Osteoblast (primary cell): ENCODE measurements around the gene BCAS3. TPM values are rescaled to one million over a fixed set of nuclear protein-coding genes. Genes with fewer than 3 reads are reported as not detected.

Experiments
- DNase-seq: peaks from one replicate; pipeline ENCODE4 v3.0.0; 2011; ENCODE audit warnings: low spot score, mixed read lengths; ENCODE audit not compliant: insufficient read length; ENCODE audit errors: missing footprints
- H2AFZ ChIP-seq: 2 replicates; pipeline ENCODE4 v1.6.0; 2011; ENCODE audit warnings: mild to moderate bottlenecking, low read length
- H3K27ac ChIP-seq: 2 replicates; pipeline ENCODE4 v1.5.1; 2011; ENCODE audit warnings: mild to moderate bottlenecking, low read depth, low read length, moderate library complexity
- H3K27me3 ChIP-seq: 2 replicates; pipeline ENCODE4 v1.6.0; 2012; ENCODE audit warnings: mild to moderate bottlenecking, control low read depth, inconsistent platforms, low read length, moderate library complexity; ENCODE audit not compliant: insufficient read depth
- H3K36me3 ChIP-seq: 2 replicates; pipeline ENCODE4 v1.5.1; 2011; ENCODE audit warnings: mild to moderate bottlenecking, low read length, control low read depth, moderate library complexity; ENCODE audit not compliant: insufficient read depth
- H3K4me1 ChIP-seq: 2 replicates; pipeline ENCODE4 v1.5.1; 2011; ENCODE audit warnings: mild to moderate bottlenecking, low read length, control low read depth, moderate library complexity; ENCODE audit not compliant: insufficient read depth
- H3K4me2 ChIP-seq: 2 replicates; pipeline ENCODE4 v1.6.0; 2011; ENCODE audit warnings: mild to moderate bottlenecking, low read length; ENCODE audit not compliant: insufficient read depth
- H3K4me3 ChIP-seq: fragments of 200-600 bp; sonication (generic); 3 replicates; pipeline ENCODE4 v1.5.1; 2012; ENCODE audit warnings: mild to moderate bottlenecking, low read length, inconsistent platforms; ENCODE audit not compliant: insufficient read depth
- H3K79me2 ChIP-seq: 2 replicates; pipeline ENCODE4 v1.6.0; 2012; ENCODE audit warnings: mild to moderate bottlenecking, low read length, control low read depth, inconsistent platforms; ENCODE audit not compliant: insufficient read depth
- H3K9me3 ChIP-seq: 2 replicates; pipeline ENCODE4 v1.5.1; 2011; ENCODE audit warnings: low read depth, low read length, control low read depth
- H4K20me1 ChIP-seq: 2 replicates; pipeline ENCODE4 v1.6.0; 2012; ENCODE audit warnings: mild to moderate bottlenecking, low read length, control low read depth; ENCODE audit not compliant: insufficient read depth
- total RNA-seq: library from RNA; depleted of rRNA; stranded (reverse); fragments of >200 nt; gene quantifications from 2 replicates; pipeline ENCODE4 v1.2.3, GENCODE V29; 2012
- TF ChIP-seq, protein P1 (sequence below): IDR thresholded peaks from 2 replicates; pipeline ENCODE4 v1.5.1; 2011; ENCODE audit warnings: mild to moderate bottlenecking, low read depth, low read length, moderate library complexity; ENCODE audit errors: extremely low read depth

Gene BCAS3
- total RNA-seq, 1 donor, result 31.5 TPM

DNA sequence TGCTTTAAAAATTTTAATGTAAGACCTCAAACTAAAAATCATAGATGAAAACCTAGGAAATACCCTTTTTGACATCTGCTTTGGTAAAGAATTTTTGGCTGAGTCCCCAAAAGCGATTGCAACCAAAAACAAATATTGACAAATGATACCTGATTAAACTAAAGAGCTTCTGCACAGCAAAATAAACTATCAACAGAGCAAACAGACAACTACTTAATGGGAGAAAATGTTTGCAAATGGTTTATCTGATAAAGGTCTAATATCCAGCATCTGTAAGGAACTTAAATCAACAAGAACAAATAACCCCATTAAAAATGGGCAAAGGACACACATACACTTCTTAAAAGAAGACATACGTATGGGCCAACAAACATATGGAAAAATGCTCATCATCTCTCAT, 242.5 kb downstream of the BCAS3 start:
- H3K27me3 ChIP-seq, result no peaks in the 10 kb centered on the region
- no peak overlapping the region for H3K4me2 ChIP-seq
- H3K4me1 ChIP-seq, result no peaks in the 10 kb centered on the region
- H3K36me3 ChIP-seq, result no peaks in the 10 kb centered on the region
- H4K20me1 ChIP-seq, result no peaks in the 10 kb centered on the region
- no peak overlapping the region for H2AFZ ChIP-seq
- H3K9me3 ChIP-seq, result no peaks in the 10 kb centered on the region
- no peak overlapping the region for H3K27ac ChIP-seq
- H3K79me2 ChIP-seq, result no peaks in the 10 kb centered on the region
- H3K4me3 ChIP-seq, result no peak overlapping the region
- DNase-seq, result no peak
- TF ChIP-seq, protein P1, sequence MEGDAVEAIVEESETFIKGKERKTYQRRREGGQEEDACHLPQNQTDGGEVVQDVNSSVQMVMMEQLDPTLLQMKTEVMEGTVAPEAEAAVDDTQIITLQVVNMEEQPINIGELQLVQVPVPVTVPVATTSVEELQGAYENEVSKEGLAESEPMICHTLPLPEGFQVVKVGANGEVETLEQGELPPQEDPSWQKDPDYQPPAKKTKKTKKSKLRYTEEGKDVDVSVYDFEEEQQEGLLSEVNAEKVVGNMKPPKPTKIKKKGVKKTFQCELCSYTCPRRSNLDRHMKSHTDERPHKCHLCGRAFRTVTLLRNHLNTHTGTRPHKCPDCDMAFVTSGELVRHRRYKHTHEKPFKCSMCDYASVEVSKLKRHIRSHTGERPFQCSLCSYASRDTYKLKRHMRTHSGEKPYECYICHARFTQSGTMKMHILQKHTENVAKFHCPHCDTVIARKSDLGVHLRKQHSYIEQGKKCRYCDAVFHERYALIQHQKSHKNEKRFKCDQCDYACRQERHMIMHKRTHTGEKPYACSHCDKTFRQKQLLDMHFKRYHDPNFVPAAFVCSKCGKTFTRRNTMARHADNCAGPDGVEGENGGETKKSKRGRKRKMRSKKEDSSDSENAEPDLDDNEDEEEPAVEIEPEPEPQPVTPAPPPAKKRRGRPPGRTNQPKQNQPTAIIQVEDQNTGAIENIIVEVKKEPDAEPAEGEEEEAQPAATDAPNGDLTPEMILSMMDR, result no peak

DNA sequence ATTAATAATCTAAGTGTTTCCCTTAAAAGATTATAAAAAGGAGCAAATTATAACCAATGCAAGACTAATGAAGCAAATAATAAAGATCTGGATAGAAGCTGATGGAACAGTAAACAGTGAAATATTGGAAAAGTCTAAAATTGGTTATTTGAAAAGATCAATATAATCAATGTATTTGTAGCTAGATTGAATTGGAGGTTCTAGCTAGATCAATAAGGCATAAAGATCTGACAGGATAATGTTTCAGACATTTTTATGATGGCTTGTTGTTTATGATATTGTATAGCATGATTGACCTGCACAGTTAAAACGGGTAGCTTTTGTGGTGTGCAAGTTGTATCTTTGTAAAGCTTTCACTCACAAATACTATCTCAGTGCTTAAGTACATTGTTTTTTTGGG, 245.3 kb downstream of the BCAS3 start:
- H3K9me3 ChIP-seq, result no peaks in the 10 kb centered on the region
- H3K27ac ChIP-seq, result no peak overlapping the region
- H3K36me3 ChIP-seq, result no peaks in the 10 kb centered on the region
- no peak overlapping the region for H2AFZ ChIP-seq
- H3K4me2 ChIP-seq, result no peak overlapping the region
- no peaks in the 10 kb centered on the region for H3K27me3 ChIP-seq
- no peaks in the 10 kb centered on the region for H3K4me1 ChIP-seq
- no peaks in the 10 kb centered on the region for H4K20me1 ChIP-seq
- H3K79me2 ChIP-seq, result no peaks in the 10 kb centered on the region
- no peak overlapping the region for H3K4me3 ChIP-seq
- no peak for DNase-seq
- TF ChIP-seq, protein P1, result no peak

DNA sequence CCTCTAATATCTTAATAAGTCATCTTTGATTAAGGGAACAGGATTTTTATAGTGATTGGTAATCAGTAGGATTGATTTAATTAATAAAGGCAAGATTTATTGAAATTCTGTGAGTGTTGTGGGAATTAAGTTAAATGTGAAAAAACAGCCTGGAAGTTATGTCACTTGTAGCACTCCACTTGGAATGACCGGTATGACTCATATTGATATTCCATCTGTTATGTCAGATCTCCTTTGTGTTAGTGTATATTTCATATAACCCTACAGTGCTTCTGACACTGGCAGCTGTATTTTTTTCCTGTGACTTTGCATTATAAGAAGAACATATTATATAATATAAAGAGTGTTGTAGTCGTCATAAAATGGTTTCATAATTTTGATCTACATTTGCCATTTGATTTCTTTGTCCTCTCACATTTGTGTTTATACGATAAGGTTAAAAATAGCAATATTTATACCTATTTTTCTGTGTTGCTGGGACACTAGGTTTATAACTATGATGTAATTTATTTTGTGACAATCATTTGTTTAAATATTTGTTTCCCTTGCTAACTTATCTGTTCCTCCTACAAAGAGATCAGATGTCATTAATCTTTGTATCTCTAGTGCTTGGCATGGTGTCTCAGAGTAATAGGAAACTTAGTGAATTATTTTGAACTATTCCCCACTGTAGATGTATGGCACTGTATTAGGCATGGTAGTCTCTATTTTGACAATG, 249.0 kb downstream of the BCAS3 start:
- Histone ChIP-seq H3K79me2 (no peaks in the 10 kb centered on the region), H3K4me3 (no peak overlapping the region), H3K27ac (no peak overlapping the region), H4K20me1 (no peaks in the 10 kb centered on the region), H3K4me1 (no peaks in the 10 kb centered on the region), H3K9me3 (no peaks in the 10 kb centered on the region), H3K4me2 (no peak overlapping the region), H3K36me3 (no peaks in the 10 kb centered on the region), H3K27me3 (no peaks in the 10 kb centered on the region), H2AFZ (no peak overlapping the region)
- DNase-seq, result no peak
- TF ChIP-seq, protein P1, result no peak

DNA sequence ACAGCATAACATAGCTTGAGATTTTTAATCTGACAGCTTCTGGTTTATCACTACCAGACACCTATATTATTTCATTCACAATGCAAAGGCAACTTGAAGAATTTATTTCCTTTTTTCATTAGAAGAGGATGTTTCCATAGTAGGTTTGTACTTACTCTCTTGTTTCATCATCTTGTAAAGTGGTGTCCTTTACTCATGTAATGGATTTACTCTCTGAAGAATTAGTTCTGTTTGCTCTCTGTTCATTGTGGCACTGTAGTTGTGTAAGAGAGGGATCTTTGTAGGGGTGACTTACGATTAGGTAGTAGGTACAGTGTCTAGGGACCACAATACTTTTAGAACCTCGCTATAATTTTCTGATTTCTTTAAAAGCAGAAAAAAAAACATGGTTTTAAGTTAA, 256.1 kb downstream of the BCAS3 start:
- Histone ChIP-seq H3K79me2 (no peaks in the 10 kb centered on the region), H3K4me2 (no peak overlapping the region), H3K27me3 (no peaks in the 10 kb centered on the region), H3K27ac (no peak overlapping the region), H4K20me1 (no peaks in the 10 kb centered on the region), H3K9me3 (no peaks in the 10 kb centered on the region), H3K36me3 (no peaks in the 10 kb centered on the region), H3K4me1 (no peaks in the 10 kb centered on the region), H2AFZ (no peak overlapping the region), H3K4me3 (no peak overlapping the region)
- TF ChIP-seq, protein P1, result no peak
- no peak for DNase-seq
